WI38 (cell line): ENCODE data around the gene PCDHB8.
"Not testable (repeated sequence)": the region's sequence is repeated elsewhere in the genome, so short reads cannot be mapped to it uniquely, and the experiment has no call there.

Source experiments
- H3K4me3 ChIP-seq: 2 replicates; pipeline ENCODE4 v1.5.1; 2011; ENCODE audit warnings: low read depth, mild to moderate bottlenecking, control low read depth, low read length
- CTCF ChIP-seq: IDR thresholded peaks from 2 replicates; pipeline ENCODE4 v1.5.1; 2012; ENCODE audit warnings: low read depth, mild to moderate bottlenecking, control low read depth, low read length

The PCDHB8 gene

DNA sequence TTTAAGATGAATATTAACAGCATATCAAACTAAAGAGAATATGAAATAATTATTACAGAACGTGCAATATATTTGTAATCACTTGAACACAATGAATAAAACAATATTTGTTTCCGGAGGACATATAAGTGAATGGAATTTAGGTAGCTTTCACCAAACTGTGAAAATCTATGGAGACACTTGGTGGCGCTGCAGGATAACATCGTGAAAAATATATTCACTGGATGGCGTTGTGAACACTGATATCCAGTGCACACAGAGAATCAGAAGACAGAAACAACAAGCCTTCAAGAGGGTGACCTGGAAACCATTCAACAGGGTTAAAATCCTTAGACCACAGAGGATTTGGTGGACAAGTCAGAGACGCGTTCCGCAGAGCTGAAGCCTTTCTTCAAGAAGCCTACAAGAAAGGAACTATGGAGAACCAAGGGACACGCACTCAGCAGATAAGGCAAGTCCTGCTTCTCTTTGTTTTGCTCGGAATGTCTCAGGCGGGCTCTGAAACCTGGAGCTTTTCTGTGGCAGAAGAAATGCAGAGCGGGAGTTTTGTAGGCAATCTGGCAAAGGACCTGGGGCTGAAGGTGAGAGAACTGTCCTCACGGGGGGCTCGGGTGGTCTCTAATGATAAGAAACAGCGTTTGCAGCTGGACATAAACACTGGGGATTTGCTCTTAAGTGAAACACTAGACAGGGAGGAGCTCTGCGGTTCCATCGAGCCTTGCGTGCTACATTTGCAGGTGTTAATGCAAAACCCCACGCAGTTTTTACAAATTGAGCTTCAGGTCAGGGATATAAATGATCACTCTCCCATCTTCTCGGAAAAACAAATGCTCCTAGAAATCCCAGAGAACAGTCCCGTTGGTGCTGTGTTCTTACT is 22.0 kb downstream of the PCDHB8 start, which contains the start of gene PCDHB11:
Gene PCDHB11, plus strand, starts transcription at position 269 of the 877 bp plus-strand sequence. Its CDS starts 148 bp downstream, at position 417.
- peak; percentile 18; the same call in 1 of the 2 replicates for TF ChIP-seq CTCF
- H3K4me3 ChIP-seq, result peak within 1 kb of the TSS; percentile 46

DNA sequence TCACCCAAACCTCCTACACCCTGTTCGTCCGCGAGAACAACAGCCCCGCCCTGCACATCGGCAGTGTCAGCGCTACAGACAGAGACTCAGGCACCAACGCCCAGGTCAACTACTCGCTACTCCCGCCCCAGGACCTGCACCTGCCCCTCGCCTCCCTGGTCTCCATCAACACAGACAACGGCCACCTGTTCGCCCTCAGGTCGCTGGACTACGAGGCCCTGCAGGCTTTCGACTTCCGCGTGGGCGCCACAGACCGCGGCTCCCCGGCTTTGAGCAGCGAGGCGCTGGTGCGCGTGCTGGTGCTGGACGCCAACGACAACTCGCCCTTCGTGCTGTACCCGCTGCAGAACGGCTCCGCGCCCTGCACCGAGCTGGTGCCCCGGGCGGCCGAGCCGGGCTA is 23.5 kb downstream of the PCDHB8 start:
- H3K4me3 ChIP-seq, result not testable (repeated sequence)

GRCh38 chr5:141201646-141202045 is 24.1 kb downstream of the PCDHB8 start:
- not testable (repeated sequence) for H3K4me3 ChIP-seq

- H3K4me3 ChIP-seq, result peak within 1 kb of the TSS; percentile 39
- peak; percentile 26; the same call in 1 of the 2 replicates for TF ChIP-seq CTCF
Measured at GRCh38 chr5:141208478-141208877, 30.9 kb downstream of the PCDHB8 start, which contains the start of gene PCDHB12. TSS of gene PCDHB12 (plus strand) at chr5:141208719. CDS start at chr5:141208908, 189 bp downstream.

- H3K4me3 ChIP-seq, result not testable (repeated sequence)
Measured at GRCh38 chr5:141210281-141210680, 32.7 kb downstream of the PCDHB8 start.

DNA sequence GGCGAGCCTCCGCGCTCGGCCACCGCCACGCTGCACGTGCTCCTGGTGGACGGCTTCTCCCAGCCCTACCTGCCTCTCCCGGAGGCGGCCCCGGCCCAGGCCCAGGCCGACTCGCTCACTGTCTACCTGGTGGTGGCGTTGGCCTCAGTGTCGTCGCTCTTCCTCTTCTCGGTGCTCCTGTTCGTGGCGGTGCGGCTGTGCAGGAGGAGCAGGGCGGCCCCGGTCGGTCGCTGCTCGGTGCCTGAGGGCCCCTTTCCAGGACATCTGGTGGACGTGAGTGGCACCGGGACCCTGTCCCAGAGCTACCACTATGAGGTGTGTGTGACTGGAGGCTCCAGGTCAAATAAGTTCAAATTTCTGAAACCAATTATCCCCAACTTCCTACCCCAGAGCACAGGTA is 33.3 kb downstream of the PCDHB8 start:
- not testable (repeated sequence) for H3K4me3 ChIP-seq

DNA sequence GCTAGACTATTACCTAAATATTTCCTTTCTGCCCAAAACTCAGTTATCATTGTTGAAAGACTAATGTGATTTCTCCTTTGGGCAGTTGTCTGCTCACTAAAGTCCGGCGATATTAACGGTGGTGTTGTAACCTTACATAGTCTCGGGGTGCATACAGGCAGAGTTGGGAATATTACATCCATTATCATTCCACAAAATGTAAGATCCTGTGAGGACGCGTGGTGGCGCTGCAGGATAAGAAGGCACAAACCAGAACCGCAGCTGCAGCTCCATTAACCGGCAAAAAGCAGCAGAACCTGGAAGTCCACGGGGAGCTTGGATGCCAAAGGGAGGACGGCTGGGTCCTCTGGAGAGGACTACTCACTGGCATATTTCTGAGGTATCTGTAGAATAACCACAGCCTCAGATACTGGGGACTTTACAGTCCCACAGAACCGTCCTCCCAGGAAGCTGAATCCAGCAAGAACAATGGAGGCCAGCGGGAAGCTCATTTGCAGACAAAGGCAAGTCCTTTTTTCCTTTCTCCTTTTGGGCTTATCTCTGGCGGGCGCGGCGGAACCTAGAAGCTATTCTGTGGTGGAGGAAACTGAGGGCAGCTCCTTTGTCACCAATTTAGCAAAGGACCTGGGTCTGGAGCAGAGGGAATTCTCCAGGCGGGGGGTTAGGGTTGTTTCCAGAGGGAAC is 36.2 kb downstream of the PCDHB8 start, which contains the start of gene PCDHB13:
Gene PCDHB13, plus strand, starts transcription at position 264 of the 684 bp plus-strand sequence. Its CDS starts 205 bp downstream, at position 469.
- TF ChIP-seq CTCF, result 0 out of 2 replicates have a peak, but pooled peaks have one; percentile 14
- peak within 1 kb of the TSS; percentile 27; the same call in 1 of the 2 replicates for H3K4me3 ChIP-seq

- H3K4me3 ChIP-seq, result peak overlapping the region; percentile 27; the same call in 1 of the 2 replicates
Measured at GRCh38 chr5:141214583-141214982, 37.0 kb downstream of the PCDHB8 start.

DNA sequence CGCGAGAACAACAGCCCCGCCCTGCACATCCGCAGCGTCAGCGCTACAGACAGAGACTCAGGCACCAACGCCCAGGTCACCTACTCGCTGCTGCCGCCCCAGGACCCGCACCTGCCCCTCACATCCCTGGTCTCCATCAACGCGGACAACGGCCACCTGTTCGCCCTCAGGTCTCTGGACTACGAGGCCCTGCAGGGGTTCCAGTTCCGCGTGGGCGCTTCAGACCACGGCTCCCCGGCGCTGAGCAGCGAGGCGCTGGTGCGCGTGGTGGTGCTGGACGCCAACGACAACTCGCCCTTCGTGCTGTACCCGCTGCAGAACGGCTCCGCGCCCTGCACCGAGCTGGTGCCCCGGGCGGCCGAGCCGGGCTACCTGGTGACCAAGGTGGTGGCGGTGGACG is 37.9 kb downstream of the PCDHB8 start:
- not testable (repeated sequence) for H3K4me3 ChIP-seq

- H3K4me3 ChIP-seq, result not testable (repeated sequence)
Measured at GRCh38 chr5:141216035-141216434, 38.4 kb downstream of the PCDHB8 start.

DNA sequence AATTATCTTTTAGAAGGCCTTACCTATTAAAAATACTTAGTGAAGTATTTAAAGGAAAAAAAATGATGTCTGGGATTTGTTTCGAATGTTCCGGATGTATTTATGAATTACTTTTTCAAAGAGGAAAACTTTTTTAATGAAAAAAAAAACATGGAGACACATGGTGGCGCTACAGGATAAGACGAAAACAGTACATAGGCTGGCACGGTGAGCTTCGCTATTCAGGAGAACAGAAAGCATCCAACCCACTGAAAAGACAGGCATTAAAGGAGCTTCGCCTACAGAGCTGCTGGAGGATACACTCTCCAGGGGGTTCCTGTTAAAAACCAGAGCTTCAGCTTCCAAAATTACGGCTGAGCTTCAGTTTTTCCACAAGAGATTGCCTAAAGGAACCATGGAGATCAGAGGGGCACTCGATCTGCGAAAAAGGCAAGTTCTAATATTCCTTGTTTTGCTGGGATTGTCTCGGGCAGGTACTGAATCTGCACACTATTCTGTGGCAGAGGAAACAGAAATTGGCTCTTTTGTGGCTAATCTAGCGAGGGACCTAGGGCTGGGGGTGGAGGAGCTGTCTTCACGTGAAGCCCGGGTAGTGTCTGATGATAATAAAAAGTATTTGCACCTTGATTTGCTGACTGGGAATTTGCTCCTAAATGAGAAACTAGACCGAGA is 45.7 kb downstream of the PCDHB8 start, which contains the start of gene PCDHB14:
Gene PCDHB14, plus strand, starts transcription at position 232 of the 672 bp plus-strand sequence. Its CDS starts 163 bp downstream, at position 395.
- no peak for TF ChIP-seq CTCF
- peak within 1 kb of the TSS; percentile 59 for H3K4me3 ChIP-seq

- not testable (repeated sequence) for H3K4me3 ChIP-seq
Measured at GRCh38 chr5:141224844-141225243, 47.3 kb downstream of the PCDHB8 start.

- not testable (repeated sequence) for H3K4me3 ChIP-seq
Measured at GRCh38 chr5:141225421-141225820, 47.8 kb downstream of the PCDHB8 start.
